ENCODE measurements around the gene GPATCH4. TPM values are rescaled to one million over a fixed set of nuclear protein-coding genes. Genes with fewer than 3 reads are reported as not detected.

GPATCH4 gene
- total RNA-seq, 1 experiment from 2014 or later, result 71.7 TPM

DNA sequence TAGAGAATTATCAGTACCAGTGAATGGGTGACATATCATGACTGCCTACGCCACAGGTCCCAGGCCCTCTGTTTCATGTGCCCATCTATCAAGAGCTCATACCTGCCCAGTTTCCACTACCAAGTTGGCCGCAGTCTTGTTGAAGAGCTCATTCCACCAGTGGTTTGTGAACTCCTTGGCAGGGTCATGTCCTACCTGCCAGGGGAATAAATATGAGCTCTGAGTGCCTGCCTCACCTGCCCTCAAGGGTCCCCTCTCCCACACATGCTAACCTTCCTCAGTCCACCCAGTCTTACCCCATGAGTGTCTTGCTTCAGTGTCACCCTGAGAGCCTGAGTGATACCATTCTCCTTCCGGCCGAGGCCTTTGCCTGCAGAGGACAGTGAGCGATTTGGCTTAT lies 3.2 kb downstream of the GPATCH4 start:
- no peak overlapping the region for H4K8ac ChIP-seq (replicated peaks; ENCODE audit: insufficient read length, low read depth, low read length)
- no peak overlapping the region for H3K4me2 ChIP-seq (ENCODE audit: insufficient read depth, insufficient read length, low read length)
- H3K18ac ChIP-seq (ENCODE audit: insufficient read length, low read depth, low read length), result no peak overlapping the region
- Mint-ChIP-seq H3K4me1 (peaks cover 15 to 23% of the 10 kb centered on the region in 2 experiments), H3K9me3 (no peaks in the 10 kb centered on the region; a peak in 2 of 5 replicates), H3K27ac (no peak overlapping the region), H3K36me3 (ENCODE audit: insufficient read depth in 1 of 3, low read depth in 3 of 3) (peaks cover 29 to 66% (median 51%) of the 10 kb centered on the region in 3 experiments; a peak in 6 of 7 replicates), H3K27me3 (ENCODE audit: low read depth) (peaks cover 2% of the 10 kb centered on the region; the same call in 1 of the 2 replicates), H3K4me3 (no peak overlapping the region)
- H3K56ac ChIP-seq (ENCODE audit: insufficient read length, low read depth, low read length), result no peak overlapping the region
- no peak overlapping the region for H2BK12ac ChIP-seq (ENCODE audit: insufficient read length, low read depth, low read length)
- no peak overlapping the region for H3K9ac ChIP-seq (ENCODE audit: extremely low read depth, insufficient read length, low read length)
- H3K9me3 ChIP-seq (ENCODE audit: control insufficient read depth, low read depth, low read length), result no peaks in the 10 kb centered on the region
- no peak overlapping the region for H2AFZ ChIP-seq (ENCODE audit: low read length)
- H2BK15ac ChIP-seq (ENCODE audit: low read depth, low read length), result no peak overlapping the region
- no peak overlapping the region for H2BK120ac ChIP-seq (ENCODE audit: low read depth, low read length, poor library complexity, severe bottlenecking)
- TF ChIP-seq, protein P1, sequence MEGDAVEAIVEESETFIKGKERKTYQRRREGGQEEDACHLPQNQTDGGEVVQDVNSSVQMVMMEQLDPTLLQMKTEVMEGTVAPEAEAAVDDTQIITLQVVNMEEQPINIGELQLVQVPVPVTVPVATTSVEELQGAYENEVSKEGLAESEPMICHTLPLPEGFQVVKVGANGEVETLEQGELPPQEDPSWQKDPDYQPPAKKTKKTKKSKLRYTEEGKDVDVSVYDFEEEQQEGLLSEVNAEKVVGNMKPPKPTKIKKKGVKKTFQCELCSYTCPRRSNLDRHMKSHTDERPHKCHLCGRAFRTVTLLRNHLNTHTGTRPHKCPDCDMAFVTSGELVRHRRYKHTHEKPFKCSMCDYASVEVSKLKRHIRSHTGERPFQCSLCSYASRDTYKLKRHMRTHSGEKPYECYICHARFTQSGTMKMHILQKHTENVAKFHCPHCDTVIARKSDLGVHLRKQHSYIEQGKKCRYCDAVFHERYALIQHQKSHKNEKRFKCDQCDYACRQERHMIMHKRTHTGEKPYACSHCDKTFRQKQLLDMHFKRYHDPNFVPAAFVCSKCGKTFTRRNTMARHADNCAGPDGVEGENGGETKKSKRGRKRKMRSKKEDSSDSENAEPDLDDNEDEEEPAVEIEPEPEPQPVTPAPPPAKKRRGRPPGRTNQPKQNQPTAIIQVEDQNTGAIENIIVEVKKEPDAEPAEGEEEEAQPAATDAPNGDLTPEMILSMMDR (conservative IDR thresholded peaks at IDR 0.05), result no peak
- no peak overlapping the region for H4K5ac ChIP-seq (ENCODE audit: insufficient read length, low read depth, low read length)
- no CpG with 5 or more reads among the region's 5 CpGs for WGBS (ENCODE audit: extremely low coverage, insufficient read length, low lambda C conversion rate)
- H3K23me2 ChIP-seq (ENCODE audit: insufficient read length, low read depth, low read length, poor library complexity, severe bottlenecking), result peaks cover 4% of the 10 kb centered on the region
- H4K91ac ChIP-seq (ENCODE audit: insufficient read length, low read depth, low read length), result no peak overlapping the region
- H3K79me1 ChIP-seq (ENCODE audit: insufficient read depth, low read depth, low read length, poor library complexity, severe bottlenecking), result no peaks in the 10 kb centered on the region
- H2AK5ac ChIP-seq (ENCODE audit: insufficient read length, low read length), result no peak overlapping the region
- H3K4ac ChIP-seq (ENCODE audit: low read depth, low read length), result no peak overlapping the region
- peaks cover 2% of the 10 kb centered on the region for H4K20me1 ChIP-seq (ENCODE audit: control insufficient read depth, insufficient read depth, insufficient read length)
- H2BK5ac ChIP-seq (ENCODE audit: insufficient read length, low read length), result no peak overlapping the region
- H3K27me3 ChIP-seq (ENCODE audit: insufficient read depth, low read length), result no peaks in the 10 kb centered on the region
- H2BK20ac ChIP-seq (ENCODE audit: low read depth, low read length, poor library complexity, severe bottlenecking), result no peak overlapping the region
- no peaks in the 10 kb centered on the region; the same call in 1 of the 2 replicates for H3K4me1 ChIP-seq (ENCODE audit: insufficient read depth, low read length)
- H3K79me2 ChIP-seq (ENCODE audit: insufficient read depth, low read length), result no peaks in the 10 kb centered on the region; the same call in 1 of the 2 replicates
- no peak overlapping the region for H3K14ac ChIP-seq (ENCODE audit: insufficient read depth, low read length)
- H3T11ph ChIP-seq (ENCODE audit: low read length), result no peak overlapping the region
- DNase-seq, result no peak
- H3K23ac ChIP-seq (ENCODE audit: insufficient read length, low read depth, low read length), result no peak overlapping the region
- no peak overlapping the region for H3K27ac ChIP-seq (ENCODE audit: insufficient read length, low read depth, low read length)
